Activated CD4-positive, CD25-positive, alpha-beta regulatory T cell treated with anti-CD3 and anti-CD28 coated beads, Interleukin-2, amount 50 U/mL, for 72 hours (primary cell): Measurements from ENCODE around the gene OR10G8.
"Not testable (repeated sequence)": the region's sequence is repeated elsewhere in the genome, so short reads cannot be mapped to it uniquely, and the experiment has no call there.

Experiments used
- DNase-seq: peaks from one replicate; pipeline ENCODE4 v3.0.0; 2021

The OR10G8 gene, protein sequence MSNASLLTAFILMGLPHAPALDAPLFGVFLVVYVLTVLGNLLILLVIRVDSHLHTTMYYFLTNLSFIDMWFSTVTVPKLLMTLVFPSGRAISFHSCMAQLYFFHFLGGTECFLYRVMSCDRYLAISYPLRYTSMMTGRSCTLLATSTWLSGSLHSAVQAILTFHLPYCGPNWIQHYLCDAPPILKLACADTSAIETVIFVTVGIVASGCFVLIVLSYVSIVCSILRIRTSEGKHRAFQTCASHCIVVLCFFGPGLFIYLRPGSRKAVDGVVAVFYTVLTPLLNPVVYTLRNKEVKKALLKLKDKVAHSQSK

DNA sequence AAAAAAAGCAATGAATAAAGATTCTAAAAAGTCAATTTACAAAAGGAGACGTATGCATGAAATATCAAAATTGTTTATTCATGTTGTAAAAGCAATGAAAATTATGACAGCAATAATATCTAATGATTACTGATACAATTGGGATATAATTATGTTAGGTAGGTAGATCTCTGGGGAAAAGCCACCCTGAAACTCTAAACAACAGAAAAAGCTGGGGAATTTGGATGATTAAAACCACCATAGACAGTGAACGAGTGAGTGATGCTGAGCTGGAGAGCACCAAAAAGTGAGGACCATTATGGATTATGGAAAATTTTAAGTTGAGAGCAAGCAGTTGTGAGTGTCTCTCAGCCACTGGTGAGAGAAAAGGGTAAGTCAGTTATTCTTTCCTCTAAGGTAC, at the start of gene OR10G8:
OR10G8 (plus strand) TSS at position 301 of the 400 bp plus-strand sequence. CDS start 2,825 bp downstream, outside the sequence.
- no peak for DNase-seq

DNA sequence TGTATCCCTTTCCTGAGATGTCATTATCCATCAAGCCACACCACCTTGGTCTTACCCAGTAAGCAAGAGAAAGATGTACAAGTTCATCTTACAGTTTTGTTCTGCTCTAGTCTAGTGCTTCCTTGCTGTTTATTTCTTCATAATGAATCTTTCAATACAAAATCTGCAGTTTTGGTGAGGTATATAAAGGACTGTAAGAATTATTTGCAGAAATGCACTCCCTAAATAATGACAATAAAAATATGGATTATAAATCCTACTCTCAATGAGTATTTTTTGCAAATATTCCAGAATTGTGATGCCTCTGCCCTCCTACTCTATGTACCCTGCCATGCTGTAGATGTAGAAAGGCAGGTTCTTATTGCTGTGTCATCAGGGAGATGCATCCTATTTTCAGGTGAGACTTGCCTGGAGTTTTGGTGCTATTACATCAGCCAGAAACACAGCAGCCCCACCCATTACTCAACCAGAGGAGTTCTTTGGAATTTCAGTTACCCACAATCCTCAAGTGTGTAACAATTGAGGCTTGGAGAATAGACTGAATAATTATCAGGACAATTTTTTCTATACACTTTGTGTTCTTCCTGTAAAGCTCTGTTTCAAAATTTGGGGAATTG, 48.8 kb upstream of the OR10G8 start, which contains the start of gene OR10S1:
OR10S1 (minus strand) TSS at position 51 of the 617 bp plus-strand sequence. CDS start 117 bp downstream, outside the sequence.
- DNase-seq: no peak

DNA sequence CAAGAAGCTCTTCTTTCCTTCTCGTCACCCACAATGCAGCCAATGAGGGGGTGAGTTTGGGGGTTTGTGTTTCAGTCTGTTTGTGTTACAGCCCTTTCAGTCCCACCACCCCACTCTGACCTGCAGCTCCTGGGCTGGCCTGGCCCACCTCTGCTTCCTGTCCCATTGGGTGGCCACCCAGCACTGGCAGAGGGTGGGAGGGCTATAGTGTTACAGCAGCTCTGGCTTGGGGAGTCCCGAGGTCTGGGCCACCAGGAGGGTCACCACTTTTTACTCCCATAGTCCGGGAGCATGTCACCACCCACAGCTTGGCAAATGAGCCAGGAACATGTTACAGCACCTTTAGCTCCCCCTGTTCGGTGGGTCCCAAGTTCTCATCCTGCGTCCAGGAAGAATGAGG, 47.3 kb upstream of the OR10G8 start:
- DNase-seq: no peak

- no peak for DNase-seq
Measured at GRCh38 chr11:123995119-123995518, 31.5 kb upstream of the OR10G8 start, which contains the start of gene OR10G6. OR10G6 (minus strand) TSS chr11:123995161; CDS start chr11:123995161, 0 bp downstream.

DNA sequence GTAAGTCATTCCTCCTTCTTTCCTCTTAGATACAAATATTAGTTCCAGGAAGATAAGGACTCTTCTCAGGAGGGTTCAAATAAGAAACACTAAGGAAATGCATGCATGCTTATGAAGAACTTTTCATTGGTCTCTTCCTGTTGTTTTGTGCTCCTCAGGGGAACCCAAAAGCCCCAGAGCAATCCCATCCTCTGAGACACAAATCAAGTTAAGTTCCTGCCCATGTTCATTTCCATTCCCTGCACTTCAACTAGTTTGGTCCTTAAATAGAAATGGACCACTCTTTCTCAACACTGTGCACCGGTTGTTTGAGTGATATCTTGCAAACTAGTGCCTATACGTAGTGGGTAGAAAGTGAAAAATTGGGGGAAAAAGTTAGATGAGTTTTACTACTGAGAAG, 13.9 kb upstream of the OR10G8 start, which contains the start of gene OR10G4:
OR10G4 (plus strand) TSS at position 301 of the 400 bp plus-strand sequence. CDS start 2,578 bp downstream, outside the sequence.
- no peak for DNase-seq

GRCh38 chr11:124015837-124016236, 10.8 kb upstream of the OR10G8 start:
- DNase-seq: not testable (repeated sequence)

GRCh38 chr11:124036666-124037065, 10.1 kb downstream of the OR10G8 start:
- no peak for DNase-seq

DNA sequence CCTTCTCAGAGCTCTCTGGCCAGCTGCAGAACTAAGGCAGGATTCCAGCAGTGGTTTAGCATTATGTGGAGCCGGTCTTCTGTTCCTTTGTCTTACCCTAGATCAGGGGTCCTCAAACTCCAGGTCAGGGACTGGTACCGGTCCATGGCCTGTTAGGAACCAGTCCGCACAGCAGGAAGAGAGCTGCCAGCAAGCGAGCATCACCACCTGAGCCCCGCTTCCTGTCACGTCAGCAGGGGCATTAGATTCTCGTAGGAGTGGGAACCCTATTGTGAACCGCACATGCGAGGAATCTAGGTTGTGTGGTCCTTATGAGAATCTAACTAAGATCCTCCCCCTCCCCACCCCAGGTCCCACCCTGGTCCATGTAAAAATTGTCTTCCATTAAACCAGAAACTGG, 13.0 kb downstream of the OR10G8 start:
- DNase-seq: no peak

- no peak for DNase-seq
Measured at GRCh38 chr11:124041254-124041653, 14.7 kb downstream of the OR10G8 start, which contains the start of gene OR10G7. OR10G7 (minus strand) TSS chr11:124041325; CDS start chr11:124039001, 2,324 bp downstream.

DNA sequence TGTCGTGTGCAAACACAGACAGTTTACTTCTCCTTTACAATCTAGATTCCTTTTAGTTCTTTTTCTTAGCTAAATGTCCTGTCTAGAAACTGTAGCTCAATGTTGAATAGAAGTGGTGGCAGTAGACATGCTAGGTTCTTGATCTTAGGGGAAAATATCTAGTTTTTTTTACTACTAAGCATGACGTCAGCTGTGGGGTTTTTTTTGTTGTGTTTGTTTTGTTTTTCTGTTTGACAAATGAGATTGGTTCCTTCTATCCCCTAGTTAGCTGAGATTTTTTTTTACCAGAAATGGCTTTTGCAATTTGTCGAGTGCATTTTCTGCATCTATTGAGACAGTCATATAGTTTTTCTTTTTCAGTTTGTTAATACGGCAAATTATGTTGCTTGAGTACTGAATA, 16.8 kb downstream of the OR10G8 start:
- no peak for DNase-seq

GRCh38 chr11:124050748-124051147, 24.1 kb downstream of the OR10G8 start:
- DNase-seq: no peak

DNA sequence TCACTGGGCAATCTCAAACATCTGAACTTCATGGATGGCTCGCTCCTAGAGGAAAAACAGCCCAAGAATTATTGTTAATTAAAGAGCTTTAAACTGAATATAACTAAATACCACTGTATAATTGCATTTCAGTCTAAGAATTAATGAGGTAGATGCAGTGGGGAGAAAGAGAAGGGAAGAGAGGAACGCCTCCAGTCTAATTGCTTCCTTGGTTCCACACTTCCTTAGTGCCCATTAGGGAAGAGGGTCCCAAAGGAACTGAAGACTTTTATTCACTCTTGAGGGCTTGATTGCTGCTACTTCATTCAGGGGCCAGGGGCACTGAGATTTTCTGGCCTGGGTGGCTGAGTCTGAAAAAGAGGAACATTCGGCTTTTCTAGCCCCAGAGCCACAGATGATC, 26.4 kb downstream of the OR10G8 start:
- no peak for DNase-seq

- no peak for DNase-seq
Measured at GRCh38 chr11:124068601-124069110, 42.1 kb downstream of the OR10G8 start.

- DNase-seq: no peak
Measured at GRCh38 chr11:124069429-124070401, 43.1 kb downstream of the OR10G8 start.

- DNase-seq: peak; percentile 67
Measured at GRCh38 chr11:124070915-124071622, 44.5 kb downstream of the OR10G8 start.

- DNase-seq: no peak
Measured at GRCh38 chr11:124071623-124071948, 45.0 kb downstream of the OR10G8 start.

DNA sequence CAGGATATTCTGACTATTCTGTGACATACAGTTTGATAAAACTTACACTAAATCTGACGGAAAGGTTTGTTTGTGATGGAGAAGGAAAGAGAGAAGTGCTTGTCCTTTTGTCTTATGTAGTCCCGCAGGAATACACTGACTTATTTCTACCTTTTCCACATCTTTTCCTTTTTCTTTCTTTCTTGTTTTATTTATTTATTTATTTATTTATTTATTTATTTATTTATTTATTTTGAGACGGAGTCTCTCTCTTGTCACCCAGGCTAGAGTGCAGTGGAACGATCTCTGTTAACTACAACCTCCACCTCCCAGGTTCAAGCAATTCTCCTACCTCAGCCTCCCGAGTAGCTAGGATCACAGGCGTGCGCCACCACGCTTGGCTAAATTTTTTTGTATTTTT, 45.5 kb downstream of the OR10G8 start:
- no peak for DNase-seq

DNA sequence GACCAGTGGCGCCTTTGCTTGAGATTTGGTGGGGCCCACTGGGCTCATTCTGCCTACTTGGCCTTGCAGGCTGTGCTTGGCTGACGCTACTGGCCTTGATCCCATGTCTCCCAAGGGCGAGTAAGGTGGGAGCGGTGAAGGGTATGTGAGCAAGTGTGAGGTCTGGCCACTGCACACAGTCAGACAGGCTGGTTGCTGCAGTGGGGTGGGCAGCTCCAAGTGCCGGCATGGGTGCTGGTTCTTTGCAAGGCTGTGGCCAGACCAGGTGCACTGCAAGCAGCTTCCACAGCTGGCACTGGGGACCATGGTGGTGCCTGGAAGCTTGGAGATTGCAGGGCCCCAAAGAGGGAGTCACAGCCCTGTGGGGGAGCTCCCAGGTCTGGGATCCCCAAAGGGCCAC, 48.0 kb downstream of the OR10G8 start:
- DNase-seq: no peak

GRCh38 chr11:124075492-124075840, 48.9 kb downstream of the OR10G8 start:
- no peak for DNase-seq

DNA sequence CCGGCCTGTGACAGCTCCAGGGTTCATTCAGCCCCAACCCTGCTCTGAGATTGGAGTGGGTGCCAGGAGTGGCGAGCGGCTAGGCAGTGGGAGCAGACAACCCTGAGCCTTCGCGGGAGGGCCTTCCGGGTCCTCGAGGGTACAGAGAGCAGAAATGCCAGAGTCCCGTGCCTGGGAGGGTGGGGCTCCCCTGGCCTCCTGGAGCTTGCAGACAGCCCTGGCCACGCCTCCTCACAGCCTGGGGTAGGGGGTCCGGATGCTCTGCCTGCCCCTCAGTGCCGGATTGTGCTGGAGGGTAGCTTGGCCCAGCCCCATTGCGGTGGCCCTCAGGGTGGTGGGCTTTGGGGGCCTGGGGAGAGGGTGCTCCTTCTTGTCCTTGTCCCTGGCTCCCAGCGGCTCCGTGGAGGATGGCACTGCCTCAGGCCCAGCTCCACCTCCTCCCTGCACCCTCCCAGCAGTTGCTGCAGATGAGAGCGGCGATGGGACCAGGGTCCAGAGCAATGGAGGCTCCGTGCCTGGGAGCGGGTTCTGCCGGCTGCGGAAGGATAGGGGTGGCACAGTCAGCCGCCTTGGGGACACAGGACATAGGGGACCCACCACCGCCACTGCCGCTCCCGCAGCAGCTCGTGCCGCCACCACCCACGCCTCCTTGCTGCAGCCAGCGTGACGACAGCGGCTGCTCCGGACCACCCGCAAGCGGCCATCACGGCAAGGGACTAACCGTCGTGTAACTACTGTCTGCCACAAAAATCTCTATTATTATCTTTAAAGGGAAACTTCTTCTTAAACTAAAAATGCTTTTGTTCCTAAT, 49.4 kb downstream of the OR10G8 start:
- DNase-seq: no peak

DNA sequence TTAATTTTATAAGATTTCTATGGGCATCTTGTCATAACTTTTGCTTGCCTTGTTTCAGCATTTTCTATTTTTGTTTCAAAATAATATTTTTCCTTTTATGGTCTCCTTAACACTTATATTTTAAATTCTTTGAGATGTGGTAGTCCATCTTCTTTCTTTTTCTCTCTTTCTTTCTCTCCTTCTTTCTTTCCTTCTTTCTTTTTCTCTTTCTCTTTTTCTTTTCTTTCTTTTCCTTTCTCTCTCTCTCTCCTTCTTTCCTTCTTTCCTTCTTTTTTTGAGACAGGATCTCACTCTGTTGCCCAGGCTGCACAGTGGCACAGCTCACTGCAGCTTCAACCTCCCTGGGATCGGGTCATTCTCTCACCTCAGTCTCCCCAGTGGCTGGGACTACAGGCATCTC, 50.7 kb downstream of the OR10G8 start:
- no peak for DNase-seq
